NK-92 treated with Interleukin-12 subunit alpha and Interleukin-12 subunit beta, amount 100 ng/mL, for 24 hours (cell line): Measurements from ENCODE around the gene RND2.
"Not testable (repeated sequence)": the region's sequence is repeated elsewhere in the genome, so short reads cannot be mapped to it uniquely, and the experiment has no call there.

Experiments used
- DNase-seq: peaks from one replicate; lab custom pipeline; 2025; lab: John Stamatoyannopoulos, UW

RND2 gene

GRCh38 chr17:43027091-43028032 is 2.3 kb downstream of the RND2 start:
- no peak for DNase-seq

- DNase-seq, result no peak
Measured at GRCh38 chr17:43028221-43028861, 3.3 kb downstream of the RND2 start.

- no peak for DNase-seq
Measured at GRCh38 chr17:43030137-43030767, 5.2 kb downstream of the RND2 start.

GRCh38 chr17:43031666-43032065 is 6.6 kb downstream of the RND2 start:
- DNase-seq, result no peak

GRCh38 chr17:43033948-43034881 is 9.2 kb downstream of the RND2 start:
- no peak for DNase-seq

- no peak for DNase-seq
Measured at GRCh38 chr17:43034894-43035293, 9.9 kb downstream of the RND2 start.

GRCh38 chr17:43039646-43040045 is 14.6 kb downstream of the RND2 start:
- DNase-seq, result no peak

GRCh38 chr17:43040655-43041054 is 15.6 kb downstream of the RND2 start:
- no peak for DNase-seq

- DNase-seq, result no peak
Measured at GRCh38 chr17:43042025-43042628, 17.1 kb downstream of the RND2 start.

GRCh38 chr17:43043307-43043706 is 18.3 kb downstream of the RND2 start:
- DNase-seq, result no peak

- no peak for DNase-seq
Measured at GRCh38 chr17:43044024-43044423, 19.0 kb downstream of the RND2 start.

GRCh38 chr17:43051969-43052368 is 26.9 kb downstream of the RND2 start:
- no peak for DNase-seq

GRCh38 chr17:43053008-43053407 is 28.0 kb downstream of the RND2 start:
- not testable (repeated sequence) for DNase-seq

GRCh38 chr17:43056051-43056450 is 31.0 kb downstream of the RND2 start:
- no peak for DNase-seq

- DNase-seq, result no peak
Measured at GRCh38 chr17:43062984-43063638, 38.1 kb downstream of the RND2 start.

GRCh38 chr17:43068570-43069367 is 43.7 kb downstream of the RND2 start:
- DNase-seq, result no peak

- no peak for DNase-seq
Measured at GRCh38 chr17:43069368-43069898, 44.4 kb downstream of the RND2 start.

- no peak for DNase-seq
Measured at GRCh38 chr17:43070257-43070656, 45.2 kb downstream of the RND2 start.

GRCh38 chr17:43070872-43071271 is 45.8 kb downstream of the RND2 start:
- DNase-seq, result no peak

- DNase-seq, result no peak
Measured at GRCh38 chr17:43074869-43075268, 49.8 kb downstream of the RND2 start.
